Ovary (tissue), 3 donors: Measurements from ENCODE around the gene CIB1.

ENCODE experiments used
- CTCF ChIP-seq, 3 donors: fragments of 450-650 bp in 2 of 3; fragments of 200-600 bp in 1 of 3; IDR thresholded peaks; one replicate each; pipeline versions ENCODE4 v1.5.1 to v1.8.0; 2016 to 2022; ENCODE audit warnings: antibody characterized with exemption in 3 of 3, mild to moderate bottlenecking in 1 of 3
- EP300 ChIP-seq: sonication (generic); formaldehyde crosslinking; IDR thresholded peaks from one replicate; pipeline ENCODE4 v1.6.1; 2017; ENCODE audit warnings: antibody characterized with exemption
- POLR2A ChIP-seq: fragments of 450-650 bp; IDR thresholded peaks from one replicate; pipeline ENCODE4 v1.6.1; 2017; ENCODE audit warnings: antibody characterized with exemption, mild to moderate bottlenecking, moderate library complexity
- donor health status: DM: no; HTN: no; CAD: no.

DNA sequence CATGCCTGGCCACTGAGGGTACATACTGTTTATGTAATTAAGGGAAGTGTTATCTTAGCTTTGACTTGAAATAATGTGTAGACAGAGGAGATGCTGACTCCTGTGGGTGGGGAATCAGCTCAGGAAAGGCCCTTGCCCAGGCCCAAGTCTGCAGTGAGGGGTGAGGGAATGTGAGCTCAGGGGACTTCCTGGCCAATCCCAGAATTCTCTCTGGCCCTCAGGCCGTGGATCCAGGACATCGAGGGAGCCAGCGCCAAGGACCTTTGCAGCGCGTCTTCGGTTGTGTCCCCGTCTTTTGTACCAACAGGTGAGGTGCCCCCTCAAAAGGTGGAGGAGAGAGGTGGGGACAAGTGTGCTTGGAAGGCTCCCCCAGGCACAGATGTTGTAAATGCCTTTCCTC, 6.4 kb downstream of the CIB1 start:
- no peak for TF ChIP-seq EP300
- TF ChIP-seq CTCF (IDR thresholded peaks at IDR 0.05) = no peak
- TF ChIP-seq POLR2A = no peak
